DND-41 (cell line): ENCODE results near the gene THOP1.

Source experiments
- CTCF ChIP-seq: IDR thresholded peaks from 2 replicates; pipeline ENCODE4 v1.5.1; 2012; ENCODE audit warnings: borderline replicate concordance, low read length, moderate library complexity, mild to moderate bottlenecking; ENCODE audit not compliant: poor library complexity, severe bottlenecking; ENCODE audit errors: extremely low read depth
- EZH2 ChIP-seq: IDR thresholded peaks from 3 replicates; pipeline ENCODE4 v1.6.1; 2012; ENCODE audit warnings: borderline replicate concordance, low read depth, mild to moderate bottlenecking, moderate library complexity, low read length, inconsistent platforms; ENCODE audit not compliant: severe bottlenecking

DNA sequence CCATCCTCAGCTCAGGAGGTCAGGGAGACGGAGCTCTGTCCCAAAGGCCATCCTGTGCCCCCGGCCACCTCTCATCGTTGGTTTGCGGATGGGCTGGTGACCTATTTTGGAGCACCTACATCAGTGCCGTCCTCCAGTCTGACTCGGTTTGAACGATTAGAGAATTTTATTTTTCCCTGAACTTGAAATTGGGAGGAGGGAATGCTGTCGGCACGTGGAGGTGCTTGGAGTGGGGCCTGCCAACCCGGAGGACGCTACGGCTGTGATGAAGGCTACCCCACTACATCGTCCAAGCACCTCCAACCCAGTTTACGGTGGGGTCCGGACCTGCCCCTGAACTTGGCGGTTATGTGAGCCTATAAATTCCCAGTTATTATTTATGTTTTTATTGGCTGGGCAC lies 31.3 kb downstream of the THOP1 start:
- TF ChIP-seq CTCF (no peak), EZH2 (no peak)
